GM19438 (cell line): ENCODE data around the gene EYS.

Experiments used
- ATAC-seq: cut with Tn5 transposase; IDR thresholded peaks from one replicate; pipeline ENCODE4 v1.9.1; 2021; ENCODE audit warnings: low read depth; ENCODE audit not compliant: unreplicated experiment

Gene EYS

DNA sequence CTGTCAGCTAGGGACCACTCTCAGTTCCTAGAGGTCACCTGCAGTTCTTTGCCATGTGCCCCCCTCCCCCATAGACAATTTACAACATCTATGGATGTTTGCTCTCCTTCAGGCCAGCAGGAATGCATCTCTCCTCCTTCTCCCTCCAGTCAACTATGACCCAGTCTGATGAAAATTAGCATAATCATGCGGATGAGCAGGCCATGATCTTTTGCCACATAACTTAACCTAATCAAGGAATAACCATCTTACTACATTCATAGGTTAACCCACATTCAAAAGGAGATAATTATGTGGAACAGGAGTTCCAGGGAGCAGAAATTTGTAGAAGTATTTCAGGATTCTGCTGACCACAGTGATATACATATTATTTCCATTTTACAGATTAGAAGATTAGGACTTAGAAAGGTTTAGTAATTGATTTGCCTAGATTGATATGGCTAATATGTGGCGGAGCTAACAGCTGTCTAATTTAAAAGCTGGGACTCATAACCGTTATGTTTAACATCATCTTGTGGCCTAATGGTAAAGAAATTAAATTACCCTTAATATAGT lies 1585.9 kb downstream of the EYS start:
- no peak for ATAC-seq

DNA sequence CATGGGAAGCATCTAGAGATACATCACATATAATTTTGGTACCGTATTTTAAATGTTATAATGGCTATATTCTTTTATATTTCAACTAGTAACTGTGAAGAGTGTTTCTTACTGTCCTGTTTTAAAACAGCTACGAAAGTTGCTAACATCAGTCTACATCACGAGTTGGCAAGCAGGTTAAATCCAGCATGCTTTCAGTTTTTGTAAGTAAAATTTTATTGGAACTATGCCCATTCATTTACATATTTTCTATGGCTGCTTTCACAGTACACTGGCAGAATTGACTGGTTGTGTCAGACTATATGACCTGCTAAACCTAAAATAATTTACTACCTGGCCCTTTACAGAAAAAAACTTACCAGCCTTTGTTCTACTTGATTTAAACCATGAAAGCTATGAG lies 1593.3 kb downstream of the EYS start:
- ATAC-seq: no peak

DNA sequence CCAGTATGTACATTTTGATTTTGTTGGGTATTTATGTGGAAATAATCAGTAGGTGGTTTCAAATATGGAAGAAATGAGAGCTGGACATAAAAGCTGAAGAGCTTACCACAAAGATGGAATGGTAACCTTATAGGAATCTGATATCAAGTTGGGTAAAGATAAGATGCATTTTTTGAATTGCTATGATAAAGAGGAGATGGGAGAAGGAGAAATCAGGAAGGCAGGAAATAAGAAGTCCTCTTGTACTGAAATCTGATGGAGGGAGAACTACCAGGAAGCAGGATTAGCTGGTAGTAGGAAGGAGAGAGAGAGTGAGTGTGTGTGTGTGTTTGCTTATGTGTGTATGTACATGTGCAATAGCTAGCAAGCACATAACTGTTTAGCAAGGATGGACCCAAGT lies 1603.0 kb downstream of the EYS start:
- ATAC-seq: no peak

DNA sequence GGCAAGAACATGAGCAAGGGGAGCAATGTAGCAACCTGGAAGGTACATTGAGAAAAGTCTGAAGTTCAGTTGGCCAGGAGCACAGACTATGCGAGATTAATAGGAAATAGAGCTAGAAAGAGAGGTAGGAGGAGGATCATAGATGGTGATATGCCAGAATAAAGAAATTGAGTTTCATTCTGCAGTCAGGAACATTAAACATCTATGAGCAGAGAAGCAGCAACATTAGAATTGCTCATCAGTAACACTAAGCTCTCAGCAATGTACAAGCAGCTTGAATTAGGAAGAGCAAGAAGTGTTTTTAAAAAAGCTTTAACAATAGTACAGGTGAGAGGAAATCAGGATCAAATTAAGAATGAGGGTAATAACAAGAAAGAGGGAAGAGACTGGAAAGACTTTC lies 1603.5 kb downstream of the EYS start:
- ATAC-seq: no peak

DNA sequence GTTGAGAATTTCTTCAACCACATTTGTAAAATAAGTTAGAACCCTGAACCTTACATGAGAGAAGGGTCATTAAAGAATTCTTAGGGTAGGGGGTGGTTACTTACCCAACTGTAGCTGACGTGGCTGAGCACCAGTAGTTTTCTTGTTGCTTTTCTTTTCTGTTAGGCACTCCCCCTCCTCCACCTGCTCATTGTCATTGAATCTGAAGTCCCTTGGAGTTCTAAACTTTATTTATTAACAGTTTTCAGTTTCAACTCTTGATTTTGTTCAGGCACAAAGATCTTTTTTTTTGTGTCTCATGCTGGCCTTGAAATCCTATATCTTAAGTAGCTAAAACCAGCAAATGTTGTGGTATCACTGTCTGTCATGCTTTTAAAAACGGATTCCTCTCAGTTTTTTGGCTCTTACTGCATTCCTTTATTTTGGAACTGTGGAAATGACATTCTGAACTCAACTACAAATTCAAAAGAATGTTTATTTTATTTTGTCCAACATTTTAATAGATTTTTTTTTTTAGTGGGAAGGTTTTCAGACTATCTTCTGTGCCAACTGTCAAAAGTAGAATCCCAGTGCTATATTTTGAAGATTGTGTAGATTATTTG lies 1606.2 kb downstream of the EYS start:
- ATAC-seq: no peak

DNA sequence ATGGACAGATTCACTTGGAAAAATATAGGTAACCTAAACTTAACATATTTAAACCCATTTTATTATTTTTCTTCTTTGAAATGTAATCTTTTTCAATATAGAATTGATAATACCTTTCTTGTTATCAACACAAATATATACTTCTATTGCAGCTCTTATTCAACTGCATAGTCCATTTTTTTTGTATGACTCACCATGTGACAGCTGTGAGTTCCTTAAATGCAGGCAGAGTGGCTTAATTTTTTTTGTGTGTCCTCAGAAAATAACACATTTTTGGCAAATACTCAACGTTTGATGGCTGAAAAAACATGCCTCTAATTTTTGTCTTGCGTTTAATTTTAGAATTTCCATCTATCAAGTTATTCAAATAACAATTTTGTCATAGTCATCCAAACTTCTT lies 1616.7 kb downstream of the EYS start:
- no peak for ATAC-seq

DNA sequence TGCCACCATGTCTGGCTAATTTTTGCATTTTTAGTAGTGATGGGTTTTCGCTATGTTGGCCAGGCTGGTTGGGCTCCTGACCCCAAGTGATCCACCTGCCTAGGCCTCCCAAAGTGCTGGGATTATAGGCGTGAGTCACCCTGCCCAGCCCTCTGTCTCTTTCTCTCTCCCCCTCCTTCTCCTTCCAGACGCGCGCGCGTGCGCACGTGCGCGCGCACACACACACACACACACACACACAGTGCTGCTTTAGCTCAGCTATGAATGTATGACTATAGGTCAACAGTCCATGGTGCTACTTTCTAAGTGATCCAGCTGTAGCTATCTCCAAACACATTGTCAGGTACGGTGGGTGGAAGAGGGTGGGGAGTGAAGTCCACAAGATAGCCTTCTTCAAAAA lies 1621.9 kb downstream of the EYS start:
- ATAC-seq: no peak

DNA sequence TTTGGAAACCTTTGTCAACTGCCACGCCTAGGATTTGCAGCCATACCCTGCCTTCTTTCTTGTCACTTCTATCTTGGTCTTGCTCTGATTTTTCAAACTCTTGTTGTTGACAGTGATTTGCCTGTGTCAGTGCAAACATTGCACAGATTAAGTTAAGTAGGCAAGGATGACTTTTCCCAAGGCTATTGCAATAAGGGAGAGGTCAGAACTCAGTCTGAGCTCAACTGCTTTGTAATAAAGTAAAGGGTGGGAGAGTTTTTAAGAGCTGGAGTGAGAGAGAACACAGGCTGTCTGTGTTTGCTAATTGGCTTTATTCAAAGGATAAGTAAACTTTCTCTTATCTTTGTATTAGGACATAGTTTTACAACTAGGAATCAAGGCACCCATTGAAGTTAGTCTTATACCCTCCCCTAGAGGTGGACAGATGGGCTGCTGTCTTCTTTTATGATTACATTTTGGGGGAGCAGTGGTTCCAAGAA lies 1622.8 kb downstream of the EYS start:
- no peak for ATAC-seq

DNA sequence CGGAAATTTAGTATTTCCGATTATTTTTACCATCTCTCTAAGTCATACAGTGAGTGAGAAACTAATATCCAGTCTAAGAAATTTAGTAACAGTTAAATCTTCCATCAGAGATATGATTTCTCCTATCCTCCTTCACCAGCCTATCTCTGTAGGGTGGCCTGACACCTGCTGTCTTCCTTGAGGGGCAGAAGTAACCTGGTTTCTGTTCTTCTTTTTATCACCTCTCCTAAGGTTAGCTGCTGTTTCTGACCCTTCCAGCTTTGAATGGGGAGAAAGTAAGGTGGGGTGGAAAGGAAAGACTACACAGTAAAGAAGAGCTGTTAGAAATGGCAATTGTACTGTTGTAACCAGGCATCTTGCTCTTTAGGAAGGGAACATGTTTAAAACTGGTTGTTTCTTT lies 1623.8 kb downstream of the EYS start:
- no peak for ATAC-seq

DNA sequence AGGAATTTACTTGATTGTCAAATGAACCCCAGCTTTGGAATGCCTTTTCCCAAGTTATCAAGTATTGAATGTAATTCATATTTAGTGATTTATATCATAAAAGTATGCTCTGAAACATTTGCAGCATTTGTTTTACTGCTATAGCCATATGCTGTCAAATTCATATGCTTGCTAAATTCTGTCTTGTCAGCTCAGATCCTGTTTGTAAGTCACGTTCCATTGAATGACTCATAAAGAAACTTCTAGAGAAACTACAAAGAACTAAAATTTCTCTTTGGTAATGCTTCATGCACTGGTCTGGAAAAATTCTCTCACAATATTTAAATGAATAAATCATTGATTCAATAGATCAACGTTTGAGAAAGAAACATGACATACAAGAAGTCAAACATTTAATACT lies 1625.6 kb downstream of the EYS start:
- no peak for ATAC-seq

DNA sequence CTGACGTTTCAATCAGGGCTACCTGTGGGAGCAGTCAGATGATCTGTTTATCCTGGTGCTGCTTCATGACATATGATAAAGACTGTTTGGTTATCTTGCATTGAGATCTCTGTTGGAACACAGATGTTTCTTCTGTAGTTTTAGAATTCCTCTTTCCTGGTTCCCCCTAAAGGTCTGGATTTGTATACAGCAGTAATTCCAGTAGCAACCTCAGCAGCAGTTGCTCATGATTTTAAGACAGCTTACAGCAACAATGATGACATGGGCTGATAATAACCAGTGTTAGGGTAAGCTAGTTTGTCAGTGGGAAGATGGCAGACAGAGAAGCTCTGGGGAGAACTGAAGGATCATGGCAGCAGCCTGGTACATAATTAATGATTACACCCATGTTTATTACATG lies 1632.0 kb downstream of the EYS start:
- ATAC-seq: no peak

DNA sequence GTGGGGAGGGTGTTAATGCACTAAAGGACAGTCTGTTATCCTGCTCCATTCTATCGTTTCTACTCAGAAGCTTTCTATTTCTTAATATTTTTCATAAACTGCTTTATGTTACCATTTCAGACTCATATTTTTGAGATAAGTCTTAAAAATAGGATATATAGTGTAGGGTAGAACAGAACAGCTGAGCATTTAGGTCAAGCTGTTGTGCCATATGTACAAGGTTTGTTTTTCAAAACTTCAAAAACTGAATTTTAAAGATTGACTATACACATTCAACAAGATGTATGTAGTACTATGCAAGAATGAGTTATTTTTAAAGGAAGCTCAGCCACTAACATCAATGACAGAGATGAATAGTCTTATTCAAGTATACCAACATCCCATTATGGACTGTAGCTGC lies 1634.3 kb downstream of the EYS start:
- no peak for ATAC-seq

DNA sequence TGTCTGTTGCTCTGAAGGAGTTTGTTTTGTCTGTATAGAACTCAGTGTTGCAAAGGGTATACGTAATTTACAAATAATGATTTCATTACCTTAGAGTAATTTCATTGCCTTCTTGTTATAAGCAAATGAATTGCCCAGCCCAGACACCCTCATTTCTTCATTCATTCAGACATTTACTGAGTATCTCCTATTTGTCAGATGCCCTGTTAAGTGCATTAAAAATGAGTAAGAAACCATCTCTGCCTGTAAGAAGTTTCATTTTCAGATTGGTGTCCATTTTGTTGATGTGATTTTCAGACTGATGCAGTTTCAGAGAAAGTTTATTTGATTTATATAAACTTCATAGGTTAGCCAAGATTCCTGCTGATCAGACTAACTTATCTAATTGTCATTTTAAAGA lies 1642.1 kb downstream of the EYS start:
- ATAC-seq: no peak

DNA sequence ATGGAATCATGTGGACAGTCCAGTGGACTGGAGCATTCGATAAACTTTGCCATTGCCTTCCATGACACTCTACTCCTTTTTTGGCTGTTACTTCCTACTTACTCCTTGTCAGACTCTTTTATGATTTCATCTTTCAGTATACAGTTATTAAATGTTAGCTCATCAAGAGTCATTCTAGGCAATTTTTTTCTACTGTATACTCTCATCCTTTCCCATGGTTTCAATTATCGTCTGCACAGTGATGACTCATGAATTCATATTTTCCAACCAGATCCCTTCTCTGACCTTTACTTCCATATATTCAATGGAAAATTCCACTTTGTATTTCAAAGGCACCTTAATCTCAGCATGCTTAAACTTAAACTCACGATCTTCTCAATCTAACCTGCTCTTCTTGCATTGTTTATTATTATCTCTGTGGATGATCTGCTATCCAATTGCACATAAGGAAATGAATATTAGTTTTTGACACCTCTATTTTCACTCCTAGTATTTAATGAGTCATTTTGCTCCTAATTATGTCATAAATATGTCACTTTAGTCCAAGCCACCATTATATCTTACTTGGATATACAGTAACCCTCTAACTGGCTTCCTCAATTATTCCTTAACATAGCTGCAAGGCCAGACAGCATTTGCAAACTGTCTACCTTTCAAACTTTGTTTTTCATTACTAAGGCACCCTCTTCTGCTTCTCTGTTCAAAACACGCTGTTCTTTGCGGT lies 1643.9 kb downstream of the EYS start:
- ATAC-seq: no peak

DNA sequence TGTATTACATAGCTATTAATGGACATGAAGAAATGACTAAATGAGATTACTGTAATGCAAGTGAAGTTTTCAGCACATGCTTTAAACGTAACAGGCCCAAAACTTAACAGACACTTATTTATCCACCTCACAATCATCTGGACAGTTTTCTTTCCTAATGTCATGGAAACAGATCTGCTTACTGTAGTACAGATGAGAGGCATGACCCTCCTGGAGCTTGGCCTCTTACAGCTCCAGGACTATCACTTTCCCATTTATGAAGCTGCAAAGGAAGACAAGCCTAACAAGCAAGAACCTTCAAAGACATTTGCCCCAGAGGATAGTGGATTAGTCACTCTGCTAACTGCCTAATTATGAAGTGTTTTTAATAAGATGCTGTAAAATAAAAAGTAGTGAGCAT lies 1652.2 kb downstream of the EYS start:
- ATAC-seq: no peak

DNA sequence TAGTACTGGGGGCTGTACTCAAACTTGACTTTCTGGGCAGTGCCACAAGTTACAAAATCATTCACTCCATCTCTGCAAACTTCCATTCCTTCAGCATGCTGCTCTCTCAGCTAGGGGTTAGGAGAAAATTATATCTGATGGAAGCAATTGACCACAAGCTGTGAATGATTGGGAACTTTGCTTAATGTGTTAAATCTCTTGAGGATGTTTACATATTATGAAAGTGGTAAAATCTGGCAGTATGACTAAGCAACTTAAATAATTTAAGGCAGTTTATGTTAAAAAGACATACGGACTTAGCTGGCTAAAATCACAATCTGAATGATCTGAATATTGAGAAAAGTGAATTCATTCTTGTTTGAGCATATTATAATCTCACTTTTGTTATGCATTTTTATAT lies 1656.4 kb downstream of the EYS start:
- ATAC-seq: no peak

DNA sequence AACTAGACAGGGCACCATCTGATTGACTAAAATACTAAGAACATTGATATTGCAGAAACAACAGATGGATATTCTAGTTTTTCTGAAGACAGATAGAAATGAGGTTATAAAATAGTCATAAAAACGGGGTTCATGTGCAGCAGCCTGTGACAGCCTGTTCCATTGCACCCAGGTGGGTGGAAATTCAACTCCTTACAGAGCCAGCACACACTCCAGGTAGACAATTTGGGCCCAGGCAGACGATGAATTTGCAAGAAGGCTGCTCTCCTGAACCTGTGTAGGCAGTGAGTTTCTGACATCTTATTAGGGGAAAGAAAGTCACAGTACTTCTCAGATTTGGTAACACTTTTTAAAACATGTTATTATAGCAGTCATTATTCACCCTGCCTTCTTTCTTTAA lies 1657.3 kb downstream of the EYS start:
- no peak for ATAC-seq

DNA sequence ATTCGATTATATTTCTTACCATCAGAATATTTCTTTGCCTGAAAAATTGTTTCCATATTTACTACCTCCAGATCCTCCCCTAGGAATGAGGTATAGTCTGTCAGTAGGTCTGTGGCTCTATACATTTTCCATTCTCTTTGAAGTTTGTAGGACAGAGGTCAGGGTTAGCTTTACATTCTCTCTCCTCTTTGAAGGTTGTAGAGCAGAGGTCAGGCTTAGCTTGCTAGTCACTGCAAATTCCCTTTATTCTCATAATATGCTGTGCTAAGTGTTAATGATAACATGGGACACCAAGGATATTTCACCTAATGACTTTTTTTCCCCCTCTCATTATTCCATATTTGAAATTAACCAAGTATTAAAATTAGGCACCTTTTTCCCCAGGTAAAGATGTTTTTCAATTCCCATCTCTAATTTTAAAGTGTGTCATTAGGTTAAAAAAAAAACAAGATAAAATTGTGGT lies 1660.2 kb downstream of the EYS start:
- ATAC-seq: no peak

DNA sequence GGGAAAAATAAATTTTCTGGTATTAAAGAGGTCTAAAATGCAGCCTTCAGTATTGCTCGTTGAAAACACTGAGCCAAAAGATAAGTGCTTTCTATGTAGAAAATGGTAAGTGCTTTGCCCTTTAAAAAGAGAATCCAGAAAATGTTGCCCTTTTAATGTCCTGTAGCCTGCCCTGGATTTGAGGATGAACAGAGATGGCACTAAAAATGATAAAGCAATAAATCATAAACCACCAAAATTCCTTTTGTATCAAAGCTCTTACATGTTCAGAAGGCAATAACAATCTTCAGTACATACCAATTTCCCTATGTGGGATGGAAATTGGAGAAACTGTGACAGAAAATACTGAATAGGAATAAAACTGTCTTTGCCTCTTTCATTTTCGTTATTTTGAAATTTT lies 1665.7 kb downstream of the EYS start:
- no peak for ATAC-seq

DNA sequence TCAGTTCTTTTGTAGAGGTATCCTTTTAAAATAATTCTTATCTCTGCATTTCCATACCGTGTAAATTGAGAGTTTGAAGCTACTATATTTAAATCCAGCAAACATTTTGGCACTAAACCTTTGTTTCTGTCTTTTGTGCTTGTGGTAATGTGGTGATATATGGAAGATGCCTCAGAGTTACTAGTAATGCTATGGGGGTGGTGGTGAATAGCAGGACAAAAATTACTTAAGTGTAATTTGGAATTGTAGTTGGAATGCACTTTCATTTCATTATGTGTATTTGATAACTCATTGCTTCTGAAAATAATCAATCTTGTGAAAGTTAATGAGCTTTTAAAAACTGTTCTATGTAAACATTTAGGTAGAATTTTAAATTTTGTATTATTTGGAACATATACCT lies 1666.9 kb downstream of the EYS start:
- no peak for ATAC-seq

DNA sequence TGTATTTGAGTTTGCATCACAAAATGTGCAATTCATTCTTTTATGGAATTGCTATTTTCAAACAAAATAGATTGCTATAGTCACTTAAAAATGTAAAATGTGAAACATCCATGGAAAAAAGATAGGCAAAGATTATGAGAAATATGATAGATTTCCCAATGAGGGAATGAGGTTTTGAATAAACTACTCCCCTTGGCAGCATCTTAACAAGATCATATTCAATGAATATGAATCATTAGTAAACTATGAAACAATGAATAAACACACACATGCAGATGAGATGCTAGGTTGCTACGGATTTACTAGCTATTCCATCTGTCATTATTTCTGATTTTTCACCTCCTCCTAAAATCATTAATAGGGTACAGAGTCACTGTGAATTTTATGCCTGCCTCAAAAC lies 1669.6 kb downstream of the EYS start:
- no peak for ATAC-seq
